ENCODE measurements around the gene EDAR.

EDAR gene

DNA sequence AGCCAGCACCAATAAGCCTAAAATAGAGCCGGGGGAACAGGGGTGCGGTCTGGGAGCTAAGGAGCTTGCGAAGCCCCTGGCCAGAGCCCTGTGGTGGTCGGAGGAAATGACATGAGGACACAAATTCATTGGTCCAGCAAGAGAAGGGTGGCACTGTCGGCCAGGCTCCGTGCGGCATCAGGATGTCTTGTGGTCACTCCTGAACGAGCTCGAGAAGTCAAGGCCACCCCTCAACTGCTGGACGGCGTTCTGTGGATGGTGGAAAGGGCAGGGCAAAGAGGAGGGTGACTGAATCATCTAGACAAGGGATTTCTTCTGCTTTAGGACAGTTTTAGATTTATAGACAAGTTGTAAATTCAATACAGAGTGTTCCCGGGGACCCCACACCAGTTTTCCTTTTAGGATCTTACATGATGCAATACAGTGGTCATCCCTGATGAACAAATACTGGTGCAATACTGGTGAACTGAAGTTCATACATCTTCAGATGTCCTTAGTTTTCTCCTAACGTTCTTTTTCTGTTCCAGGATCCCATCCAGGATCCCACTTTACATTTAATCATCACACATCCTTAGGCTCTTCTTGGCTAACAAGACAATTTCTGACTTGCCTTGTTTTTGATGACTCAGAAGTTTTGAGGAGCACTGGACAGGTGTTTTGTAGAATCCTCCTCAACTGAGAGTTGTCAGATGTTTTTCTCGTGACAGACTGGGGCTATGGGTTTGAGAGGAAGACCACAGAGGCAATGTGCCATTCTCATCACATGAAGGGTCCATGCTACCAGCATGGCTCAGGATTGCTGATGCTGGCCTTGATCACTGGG lies 13.2 kb downstream of the EDAR start:
- TF ChIP-seq, protein P1, sequence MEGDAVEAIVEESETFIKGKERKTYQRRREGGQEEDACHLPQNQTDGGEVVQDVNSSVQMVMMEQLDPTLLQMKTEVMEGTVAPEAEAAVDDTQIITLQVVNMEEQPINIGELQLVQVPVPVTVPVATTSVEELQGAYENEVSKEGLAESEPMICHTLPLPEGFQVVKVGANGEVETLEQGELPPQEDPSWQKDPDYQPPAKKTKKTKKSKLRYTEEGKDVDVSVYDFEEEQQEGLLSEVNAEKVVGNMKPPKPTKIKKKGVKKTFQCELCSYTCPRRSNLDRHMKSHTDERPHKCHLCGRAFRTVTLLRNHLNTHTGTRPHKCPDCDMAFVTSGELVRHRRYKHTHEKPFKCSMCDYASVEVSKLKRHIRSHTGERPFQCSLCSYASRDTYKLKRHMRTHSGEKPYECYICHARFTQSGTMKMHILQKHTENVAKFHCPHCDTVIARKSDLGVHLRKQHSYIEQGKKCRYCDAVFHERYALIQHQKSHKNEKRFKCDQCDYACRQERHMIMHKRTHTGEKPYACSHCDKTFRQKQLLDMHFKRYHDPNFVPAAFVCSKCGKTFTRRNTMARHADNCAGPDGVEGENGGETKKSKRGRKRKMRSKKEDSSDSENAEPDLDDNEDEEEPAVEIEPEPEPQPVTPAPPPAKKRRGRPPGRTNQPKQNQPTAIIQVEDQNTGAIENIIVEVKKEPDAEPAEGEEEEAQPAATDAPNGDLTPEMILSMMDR (IDR thresholded peaks at IDR 0.05; ENCODE audit: low read depth, low read length), result no peak
- no peak for DNase-seq (ENCODE audit: extremely low read depth, low read depth)

DNA sequence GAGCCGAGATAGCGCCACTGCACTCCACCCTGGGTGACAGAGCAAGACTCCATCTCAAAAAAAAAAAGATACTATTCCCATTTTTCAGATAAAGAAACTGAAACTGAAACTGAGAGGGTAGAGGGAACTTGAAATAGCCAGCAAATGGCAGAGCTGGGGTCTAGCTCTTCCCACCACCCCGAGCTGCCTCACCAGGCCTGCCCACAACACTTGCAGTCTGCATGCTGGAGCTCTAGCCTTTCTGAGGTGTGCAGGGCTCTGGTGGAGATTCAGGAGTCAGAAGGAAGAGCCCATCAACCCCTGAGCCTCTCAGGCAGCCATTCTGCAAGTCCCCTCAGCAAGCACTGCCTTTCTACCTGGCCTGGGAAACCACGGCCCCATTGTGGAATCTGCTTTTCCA lies 14.3 kb downstream of the EDAR start:
- DNase-seq (ENCODE audit: extremely low read depth, low read depth), result no peak
- TF ChIP-seq, protein P1 (IDR thresholded peaks at IDR 0.05; ENCODE audit: low read depth, low read length), result no peak

DNA sequence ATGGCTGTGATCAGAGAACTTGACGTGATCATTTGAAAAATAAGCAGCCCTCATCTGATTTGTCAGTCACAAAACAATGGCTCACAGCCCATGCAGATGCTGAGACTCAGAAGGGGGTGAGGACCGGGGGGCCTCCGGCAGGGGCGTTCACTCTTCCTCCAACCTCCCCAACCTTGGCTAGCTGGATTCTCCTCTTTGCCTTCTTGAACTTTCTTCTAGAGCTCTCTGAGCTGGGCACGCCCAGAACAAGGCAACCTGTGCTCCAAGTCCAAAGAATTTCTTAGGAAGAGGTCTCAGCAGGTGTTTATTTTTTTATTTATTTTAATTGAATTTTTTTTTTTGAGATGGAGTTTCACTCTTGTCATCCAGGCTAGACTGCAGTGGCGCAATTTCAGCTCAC lies 16.4 kb downstream of the EDAR start:
- TF ChIP-seq, protein P1 (IDR thresholded peaks at IDR 0.05; ENCODE audit: low read depth, low read length), result no peak
- DNase-seq (ENCODE audit: extremely low read depth, low read depth), result no peak

DNA sequence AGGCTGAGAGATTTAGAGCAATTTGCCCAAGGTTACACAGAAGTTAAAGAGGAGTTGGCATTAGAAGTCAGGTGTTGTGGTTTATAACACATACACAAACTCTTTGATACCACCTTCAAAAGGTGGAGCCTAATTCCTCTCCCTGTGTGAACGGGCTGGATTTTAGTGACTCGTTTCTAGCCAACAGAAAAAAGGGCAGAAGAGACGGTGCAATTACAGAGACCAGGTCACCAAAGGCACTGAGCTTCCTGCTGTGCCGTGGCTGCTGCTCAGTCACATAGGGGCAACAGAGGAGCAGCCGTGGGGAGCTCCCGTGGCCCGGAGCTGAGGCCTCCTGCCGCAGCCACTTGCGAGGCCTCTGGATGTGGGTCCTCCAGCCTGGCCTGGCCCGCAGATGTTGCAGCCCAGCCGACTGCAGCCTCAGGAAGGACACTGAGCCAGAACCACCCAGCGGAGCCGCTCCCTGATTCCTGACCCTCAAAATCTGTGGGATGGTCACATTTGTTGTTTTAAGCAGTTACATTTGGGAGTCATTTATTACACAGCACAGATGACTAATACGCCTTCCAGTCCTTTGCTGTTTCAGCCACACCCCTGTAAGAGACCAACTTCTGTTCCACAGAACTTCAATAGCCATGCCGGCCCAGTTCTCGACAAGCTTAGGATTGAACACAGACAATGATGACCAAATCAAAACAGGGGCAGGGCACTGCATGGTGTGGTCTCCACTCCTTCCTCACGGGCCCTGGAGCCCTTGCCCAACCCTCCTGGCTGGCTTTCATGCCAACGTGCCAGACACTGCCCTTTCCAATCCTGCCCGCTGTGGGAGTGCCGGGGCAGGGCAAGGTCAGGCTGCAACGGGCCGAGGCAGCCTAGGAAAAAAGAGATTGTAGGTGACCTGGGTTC lies 17.1 kb downstream of the EDAR start:
- DNase-seq (ENCODE audit: extremely low read depth, low read depth), result no peak

DNA sequence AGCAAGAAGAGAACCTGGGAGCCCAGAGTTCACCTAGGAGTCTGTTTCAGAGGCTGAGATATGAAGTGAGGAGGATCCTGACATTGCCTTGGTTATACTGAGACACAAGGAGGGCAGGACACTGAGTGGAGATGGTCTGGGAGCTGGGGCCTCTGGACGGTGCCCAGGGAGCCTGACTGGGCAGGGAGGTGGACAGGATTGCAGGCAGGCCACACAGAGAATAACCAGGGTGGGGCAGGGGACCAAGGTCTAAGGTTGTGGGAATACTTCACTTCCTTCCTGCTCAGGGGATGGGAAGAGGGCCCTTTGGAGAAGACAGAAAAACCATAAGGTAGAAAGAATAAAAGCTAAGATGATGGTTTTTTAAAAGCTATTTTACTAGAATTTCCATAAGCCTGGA lies 18.7 kb downstream of the EDAR start:
- DNase-seq (ENCODE audit: extremely low read depth, low read depth), result no peak
- TF ChIP-seq, protein P1 (IDR thresholded peaks at IDR 0.05; ENCODE audit: low read depth, low read length), result no peak

More for the DNA sequence above, 17.1 kb downstream of the EDAR start:
- TF ChIP-seq, protein P1 (IDR thresholded peaks at IDR 0.05; ENCODE audit: low read depth, low read length), result no peak

DNA sequence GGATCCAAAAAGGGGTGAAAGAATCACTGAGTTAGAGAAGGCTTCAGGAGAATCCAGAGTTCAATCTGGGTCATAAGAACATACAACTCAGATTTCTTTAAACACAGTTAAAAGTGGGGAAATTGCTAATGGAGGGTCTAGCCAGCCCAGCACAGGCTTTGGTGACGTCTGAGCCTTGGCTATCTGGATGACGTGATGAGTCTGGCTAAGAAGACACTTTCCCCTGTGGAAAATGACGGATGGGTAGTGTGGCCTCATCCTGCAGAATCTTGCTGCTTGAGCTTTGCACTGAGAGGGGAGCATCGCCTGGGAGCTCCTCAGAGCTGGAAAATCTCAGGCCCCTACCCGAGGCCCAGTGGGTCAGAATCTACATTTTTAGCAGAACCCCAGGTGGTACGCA lies 19.2 kb downstream of the EDAR start:
- TF ChIP-seq, protein P1 (IDR thresholded peaks at IDR 0.05; ENCODE audit: low read depth, low read length), result no peak
- DNase-seq (ENCODE audit: extremely low read depth, low read depth), result no peak

DNA sequence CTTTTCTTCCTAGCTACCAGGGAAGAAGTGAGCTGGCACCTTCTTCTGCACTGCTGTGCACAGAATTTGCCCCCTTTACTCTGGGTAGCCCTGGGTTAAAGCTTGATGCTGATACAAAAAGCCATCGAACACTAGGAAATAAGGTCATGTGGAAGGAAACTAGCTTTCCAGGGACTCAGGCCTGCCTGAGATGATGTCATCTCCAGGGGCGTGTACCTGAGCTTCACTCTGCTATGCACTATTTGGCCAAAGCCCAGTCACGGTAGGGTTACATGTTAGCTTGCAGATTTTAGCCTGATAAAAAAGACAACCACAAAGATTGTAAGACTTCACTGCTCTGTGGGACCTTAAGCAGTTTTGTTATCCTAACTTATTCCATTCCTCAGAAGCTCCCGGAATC lies 20.4 kb downstream of the EDAR start:
- DNase-seq (ENCODE audit: extremely low read depth, low read depth), result no peak
- TF ChIP-seq, protein P1 (IDR thresholded peaks at IDR 0.05; ENCODE audit: low read depth, low read length), result no peak
